Esophagus squamous epithelium (tissue), 5 donors: Measurements from ENCODE around the gene ADD1. TPM values are rescaled to one million over a fixed set of nuclear protein-coding genes. Genes with fewer than 3 reads are reported as not detected.

ENCODE experiments used
- DNase-seq: peaks from one replicate; lab custom pipeline; 2025; lab: John Stamatoyannopoulos, UW
- H3K27ac ChIP-seq, 4 donors: fragments of 200-600 bp; sonication (generic); one replicate each; pipeline ENCODE4 v1.5.1; 2016 to 2019; ENCODE audit warnings: mild to moderate bottlenecking in 1 of 4
- H3K27me3 ChIP-seq, 4 donors: fragments of 200-600 bp; sonication (generic); 1 replicate in 3 of 4; 2 replicates in 1 of 4; pipeline versions ENCODE4 v1.5.1 to v1.6.0; 2017 to 2021; ENCODE audit warnings: antibody characterized with exemption in 1 of 4
- H3K36me3 ChIP-seq, 3 donors: fragments of 200-600 bp; sonication (generic); one replicate each; pipeline ENCODE4 v1.5.1; 2016 to 2019
- H3K4me1 ChIP-seq, 3 donors: fragments of 200-600 bp; sonication (generic); one replicate each; pipeline ENCODE4 v1.5.1; 2017 to 2019
- H3K4me3 ChIP-seq, 4 donors: fragments of 200-600 bp; sonication (generic); 1 replicate in 3 of 4; 2 replicates in 1 of 4; pipeline ENCODE4 v1.5.1; 2016 to 2019; ENCODE audit warnings: mild to moderate bottlenecking in 2 of 4, moderate library complexity in 1 of 4
- H3K9me3 ChIP-seq, 3 donors: fragments of 200-600 bp; sonication (generic); one replicate each; pipeline ENCODE4 v1.5.1; 2016 to 2019
- CTCF ChIP-seq, 6 experiments: fragments of 450-650 bp in 4 of 6; fragments of 200-600 bp in 2 of 6; sonication (generic) in 2 of 6; IDR thresholded peaks; one replicate each; pipeline ENCODE4 v1.5.1; 2016 to 2019; ENCODE audit warnings: antibody characterized with exemption in 6 of 6, mild to moderate bottlenecking in 4 of 6, moderate library complexity in 4 of 6
- POLR2A ChIP-seq, 4 donors: fragments of 450-650 bp; IDR thresholded peaks; one replicate each; pipeline ENCODE4 v1.6.1; 2017; ENCODE audit warnings: antibody characterized with exemption in 4 of 4, mild to moderate bottlenecking in 4 of 4, moderate library complexity in 3 of 4
- WGBS, 2 donors: methylation state at CpG; one replicate each; pipeline ENCODE4 v1.1.5; 2018; 5-methylcytosine and 5-hydroxymethylcytosine counted together
- intact Hi-C: fragments of 100-400 bp; cut with DNase I; formaldehyde crosslinking; loops from one replicate; pipeline ENCODE4 v1.15.0; 2022
- total RNA-seq, 4 donors: library from RNA; depleted of rRNA; stranded (reverse); fragments of >200 nt; gene quantifications; one replicate each; pipeline ENCODE4 v1.1.0, GENCODE V29; 2016
- donor health status: DM: yes; HTN: yes; CAD: no.

Gene ADD1
- total RNA-seq, 4 donors from 2014 or later, result 81.7 to 144 (median 103) TPM

- Histone ChIP-seq H3K27me3 (no peaks in the 10 kb centered on the region), H3K36me3 (peaks cover 0 to 88% (median 4%) of the 10 kb centered on the region in 3 donors), H3K4me1 (peaks cover 0 to 18% (median 0%) of the 10 kb centered on the region in 3 donors), H3K9me3 (no peaks in the 10 kb centered on the region), H3K4me3 (no peak overlapping the region), H3K27ac (no peak overlapping the region)
- no peak for DNase-seq
- TF ChIP-seq CTCF (IDR thresholded peaks at IDR 0.05), result no peak
- no peak for TF ChIP-seq POLR2A (IDR thresholded peaks at IDR 0.05)
- intact Hi-C loops, result no loop called here
- 88 to 89% methylated on average over 3 of the region's 3 CpGs for WGBS, 2 donors
Measured at GRCh38 chr4:2888886-2889285, 45.2 kb downstream of the ADD1 start.

GRCh38 chr4:2891294-2891693 is 47.6 kb downstream of the ADD1 start:
- no peaks in the 10 kb centered on the region for H3K27me3 ChIP-seq
- H3K4me1 ChIP-seq, result peaks cover 0 to 20% (median 0%) of the 10 kb centered on the region in 3 donors
- TF ChIP-seq POLR2A (IDR thresholded peaks at IDR 0.05) (no peak), CTCF (IDR thresholded peaks at IDR 0.05) (no peak)
- no peak overlapping the region for H3K27ac ChIP-seq
- no peaks in the 10 kb centered on the region for H3K9me3 ChIP-seq
- intact Hi-C loops, result no loop called here
- DNase-seq, result no peak
- no peak overlapping the region for H3K4me3 ChIP-seq
- peaks cover 4 to 88% (median 5%) of the 10 kb centered on the region in 3 donors for H3K36me3 ChIP-seq
- 80 to 81% methylated on average over 5 of the region's 5 CpGs for WGBS, 2 donors

- WGBS, 2 donors, result 48 to 53% methylated on average over 5 of the region's 5 CpGs
- DNase-seq, result no peak
- intact Hi-C loops, result no loop called here
- H3K27ac ChIP-seq, result no peak overlapping the region
- H3K4me3 ChIP-seq, result no peak overlapping the region
- peaks cover 9 to 88% (median 21%) of the 10 kb centered on the region in 3 donors for H3K36me3 ChIP-seq
- TF ChIP-seq POLR2A (IDR thresholded peaks at IDR 0.05) (no peak), CTCF (IDR thresholded peaks at IDR 0.05) (no peak)
- H3K4me1 ChIP-seq, result peaks cover 0 to 20% (median 0%) of the 10 kb centered on the region in 3 donors
- H3K9me3 ChIP-seq, result no peaks in the 10 kb centered on the region
- no peaks in the 10 kb centered on the region for H3K27me3 ChIP-seq
Measured at GRCh38 chr4:2893772-2894171, 50.1 kb downstream of the ADD1 start.

- WGBS, 2 donors, result 62 to 75% methylated on average over 3 of the region's 3 CpGs
- H3K4me1 ChIP-seq, result peaks cover 0 to 11% (median 0%) of the 10 kb centered on the region in 3 donors
Measured at GRCh38 chr4:2898001-2898400, 54.4 kb downstream of the ADD1 start.

GRCh38 chr4:2900741-2901140 is 57.1 kb downstream of the ADD1 start:
- no peak for DNase-seq
- H3K4me1 ChIP-seq, result no peaks in the 10 kb centered on the region
- no peaks in the 10 kb centered on the region for H3K9me3 ChIP-seq
- peaks cover 37 to 100% (median 42%) of the 10 kb centered on the region in 3 donors for H3K36me3 ChIP-seq
- intact Hi-C loops, result no loop called here
- WGBS, 2 donors, result 81 to 91% methylated on average over 6 of the region's 6 CpGs
- H3K27me3 ChIP-seq, result no peaks in the 10 kb centered on the region
- H3K27ac ChIP-seq, result no peak overlapping the region
- H3K4me3 ChIP-seq, result no peak overlapping the region
- TF ChIP-seq POLR2A (IDR thresholded peaks at IDR 0.05) (no peak), CTCF (IDR thresholded peaks at IDR 0.05) (no peak)

More at GRCh38 chr4:2898001-2898400, 54.4 kb downstream of the ADD1 start:
- Histone ChIP-seq H3K4me3 (no peak overlapping the region), H3K27me3 (no peaks in the 10 kb centered on the region), H3K27ac (no peak overlapping the region), H3K9me3 (no peaks in the 10 kb centered on the region), H3K36me3 (peaks cover 28 to 100% (median 31%) of the 10 kb centered on the region in 3 donors)
- intact Hi-C loops, result no loop called here
- TF ChIP-seq CTCF (IDR thresholded peaks at IDR 0.05), result no peak
- TF ChIP-seq POLR2A (IDR thresholded peaks at IDR 0.05), result no peak
- DNase-seq, result no peak
